Stimulated activated CD4-positive, alpha-beta T cell treated with anti-CD3 and anti-CD28 coated beads, Interleukin-1b, Interleukin-23, amount 100 ng/mL, for 1 hour (primary cell): ENCODE data around the gene TMEM245.
"Not testable (repeated sequence)": the region's sequence is repeated elsewhere in the genome, so short reads cannot be mapped to it uniquely, and the experiment has no call there.

ENCODE experiments used
- DNase-seq, 2 donors: peaks; one replicate each; pipeline ENCODE4 v3.0.0-alpha.2; 2020; ENCODE audit warnings: low read depth in 2 of 2

Gene TMEM245

DNA sequence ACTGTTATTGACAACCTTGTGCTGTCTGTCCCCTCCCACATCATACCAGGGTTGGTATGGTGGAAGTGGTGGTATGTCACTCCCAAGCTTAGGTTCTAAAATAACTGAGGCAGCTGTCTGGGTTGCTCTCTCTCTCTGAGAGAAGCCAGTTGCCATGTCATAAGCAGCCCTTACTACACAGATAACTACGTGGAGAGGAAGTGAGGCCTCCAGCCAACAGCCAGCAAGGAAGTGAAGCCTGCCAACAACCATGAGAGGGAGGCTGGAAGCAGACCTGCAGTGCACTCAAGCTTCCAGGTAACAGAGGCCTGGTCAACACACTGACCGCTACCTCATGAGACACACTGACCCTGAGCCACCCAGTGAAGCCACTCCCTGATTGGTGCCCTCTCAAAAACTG is 125.1 kb downstream of the TMEM245 start:
- no peak for DNase-seq

DNA sequence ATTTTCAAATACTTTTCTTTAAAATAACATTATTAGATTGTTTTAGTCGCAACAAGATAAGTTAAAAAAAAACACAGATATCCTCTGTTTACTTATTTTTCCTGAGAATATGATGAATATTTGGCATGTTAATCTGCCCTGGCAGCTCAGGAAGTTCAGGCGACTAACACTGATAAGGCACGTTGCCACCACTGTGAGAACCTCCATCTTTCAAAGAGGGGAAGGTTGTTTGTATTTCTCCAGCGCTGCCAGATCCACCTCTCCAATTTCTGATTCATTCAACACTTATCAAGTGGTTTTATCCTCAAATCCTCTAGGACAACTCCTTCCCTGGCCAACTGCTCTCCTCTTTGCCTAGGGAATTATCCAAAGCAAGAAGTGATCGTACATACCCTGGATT is 128.3 kb downstream of the TMEM245 start:
- no peak for DNase-seq

DNA sequence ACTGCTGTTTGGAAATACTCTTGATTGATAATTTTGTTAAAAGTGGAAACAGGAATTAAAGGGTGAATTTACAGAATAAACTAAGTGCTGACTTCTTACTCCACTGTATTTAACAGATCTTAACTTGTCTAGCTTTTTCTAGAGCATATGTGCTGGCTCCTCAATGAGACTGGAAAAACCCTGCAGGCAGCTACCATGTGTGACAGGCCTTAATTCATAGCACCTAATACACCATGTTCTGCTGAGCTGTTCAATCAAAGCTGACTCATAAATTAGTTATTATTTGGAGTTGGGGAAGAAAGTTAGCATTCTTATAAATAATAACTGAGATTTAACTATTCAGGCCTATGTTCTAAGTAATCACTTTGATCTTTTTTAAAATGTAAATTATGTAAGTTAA is 135.9 kb downstream of the TMEM245 start:
- DNase-seq = no peak

DNA sequence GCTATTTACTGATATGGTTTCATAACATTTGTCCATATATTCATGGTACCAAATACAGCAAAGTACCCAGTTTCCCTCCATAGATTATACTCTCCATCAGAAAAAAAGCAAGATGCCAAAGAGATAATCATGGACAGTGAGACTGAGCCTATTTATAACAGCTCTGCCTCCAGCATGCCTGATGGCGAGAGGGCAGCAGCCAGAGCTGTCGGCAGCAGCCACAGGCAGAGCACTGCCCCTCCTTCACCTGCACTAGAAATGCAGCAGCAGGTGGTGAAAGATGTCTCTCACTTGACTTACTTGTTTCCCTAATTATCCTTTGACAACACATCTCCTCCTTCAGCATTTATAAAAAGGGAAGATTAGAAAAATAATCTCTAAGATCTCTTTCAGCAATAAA is 138.9 kb downstream of the TMEM245 start:
- no peak for DNase-seq

DNA sequence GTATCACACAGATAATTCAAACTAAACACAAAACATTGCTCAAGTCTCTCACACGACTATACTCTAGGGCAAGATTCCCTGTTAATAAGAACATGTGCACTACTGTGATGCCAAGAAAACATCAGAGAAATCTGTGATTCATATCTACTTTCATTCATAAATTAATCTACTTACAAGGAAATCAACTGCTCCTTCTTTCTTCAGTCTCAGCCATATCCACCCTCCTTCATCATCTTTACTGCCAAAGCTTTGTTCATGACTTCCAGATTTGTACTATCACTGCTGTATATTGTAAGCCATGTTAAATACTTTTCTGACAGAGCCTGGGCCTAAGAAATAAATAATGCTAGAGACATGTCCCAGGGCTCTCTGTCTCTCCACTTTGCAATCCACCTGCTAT is 141.5 kb downstream of the TMEM245 start:
- DNase-seq = no peak

DNA sequence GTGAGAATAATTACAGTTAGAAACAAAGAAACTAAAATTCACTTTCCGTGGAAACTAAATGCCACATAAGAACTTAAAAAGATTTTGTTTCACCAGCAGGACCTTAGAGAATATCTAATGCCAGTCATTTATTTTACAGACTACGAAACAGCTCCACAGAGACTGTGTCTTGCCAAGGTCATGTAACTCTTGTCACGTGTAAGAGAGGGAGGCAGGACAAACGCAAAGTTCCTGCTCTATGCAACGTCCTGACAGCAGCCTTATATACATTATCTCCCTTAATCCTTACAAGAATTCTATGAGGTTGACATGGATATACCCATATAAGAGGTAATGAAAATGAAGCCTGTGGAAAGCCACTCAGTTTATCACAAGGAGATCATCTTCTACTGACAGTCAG is 145.9 kb downstream of the TMEM245 start:
- no peak for DNase-seq

DNA sequence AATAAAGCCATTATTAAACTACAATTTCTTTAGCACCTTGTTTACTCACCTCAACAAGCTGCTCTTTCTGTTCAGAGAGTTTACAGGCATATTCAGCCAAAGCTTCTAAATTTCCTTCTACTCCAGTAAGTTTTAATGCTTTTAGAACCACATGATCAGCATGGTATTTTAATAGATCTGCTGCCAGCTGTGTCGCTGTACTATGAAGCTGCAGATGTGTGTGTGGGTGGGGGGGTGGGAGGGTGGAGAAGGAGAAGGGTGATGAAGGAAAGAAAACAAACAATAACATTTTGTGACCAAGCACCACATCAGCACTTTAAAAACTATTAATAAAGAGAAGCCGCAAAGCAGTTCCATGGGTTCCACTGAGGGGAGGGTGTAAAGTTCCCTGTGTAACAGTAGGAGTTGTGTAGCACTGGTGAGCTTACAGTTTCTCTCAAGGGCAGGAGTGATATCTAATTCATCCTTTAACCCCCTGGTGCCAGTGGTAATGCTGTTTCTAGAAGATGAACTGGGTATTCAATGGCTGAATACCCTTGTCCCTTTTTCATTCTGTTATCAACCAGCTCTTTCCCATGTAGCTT is 147.0 kb downstream of the TMEM245 start:
- DNase-seq = no peak

DNA sequence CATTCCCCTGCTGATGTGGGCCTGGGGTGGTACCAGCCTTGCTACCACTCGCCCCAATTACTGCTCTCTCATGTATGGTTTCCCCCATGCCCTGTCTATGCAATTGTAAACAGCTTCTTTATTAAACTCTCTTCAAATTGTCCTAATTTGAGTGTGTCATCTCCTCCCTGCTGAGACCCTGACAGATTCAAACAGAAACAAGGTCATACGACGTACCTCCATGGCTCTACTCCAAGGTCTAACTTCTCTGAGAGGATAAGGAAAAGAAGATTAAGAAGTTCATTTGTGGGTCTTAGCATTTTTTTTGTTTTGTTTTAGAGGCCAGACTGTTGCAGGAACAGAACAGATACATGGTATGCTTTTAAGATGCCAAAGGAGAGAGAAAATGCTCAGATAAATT is 147.6 kb downstream of the TMEM245 start:
- no peak for DNase-seq

DNA sequence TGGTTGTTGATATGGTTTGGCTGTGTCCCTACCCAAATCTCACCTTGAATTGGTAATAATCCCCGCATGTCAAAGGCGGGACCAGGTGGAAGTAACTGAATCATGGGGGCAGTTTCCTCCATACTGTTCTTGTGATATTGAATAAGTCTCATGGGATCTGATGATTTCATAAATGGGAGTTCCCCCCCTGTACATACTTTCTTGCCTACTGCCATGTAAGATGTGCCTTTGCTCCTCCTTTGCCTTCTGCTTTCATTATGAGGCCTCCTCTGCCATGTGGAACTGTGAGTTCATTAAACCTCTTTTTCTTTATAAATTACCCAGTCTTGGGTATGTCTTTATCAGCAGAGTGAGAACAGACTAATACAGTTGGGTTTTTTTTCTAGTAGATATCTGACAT is 148.4 kb downstream of the TMEM245 start:
- not testable (repeated sequence) for DNase-seq

DNA sequence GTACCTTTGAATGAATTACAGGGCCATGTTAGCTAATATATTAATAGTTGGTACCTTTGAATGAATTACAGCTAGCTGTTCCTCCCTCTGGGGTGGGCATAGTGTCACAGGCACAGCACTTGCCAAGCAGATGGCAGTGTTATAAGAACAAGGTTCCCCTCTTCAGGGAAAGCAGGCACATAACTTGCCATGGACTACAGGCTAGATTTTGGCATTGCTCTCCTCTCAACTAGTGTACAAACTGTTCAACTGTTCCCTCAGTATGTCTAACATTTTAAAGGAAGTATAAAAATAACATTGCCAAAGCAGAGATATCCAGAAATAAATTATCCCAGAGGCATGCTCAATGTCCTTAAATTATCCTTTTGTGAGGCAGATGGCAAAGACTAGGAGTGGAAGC is 151.8 kb downstream of the TMEM245 start:
- no peak for DNase-seq
